Stomach (tissue), 9 donors: ENCODE measurements around the gene SORCS2. TPM values are rescaled to one million over a fixed set of nuclear protein-coding genes. Genes with fewer than 3 reads are reported as not detected.

Experiments used
- DNase-seq, 2 donors: peaks; one replicate each; pipeline versions ENCODE4 v3.0.0 to v3.0.0-alpha.2; 2013 to 2019
- H3K27ac ChIP-seq, 5 donors: fragments of 200-600 bp in 4 of 5; sonication (generic) in 4 of 5; one replicate each; pipeline ENCODE4 v1.5.1; 2013 to 2019; ENCODE audit warnings: mild to moderate bottlenecking in 1 of 5, moderate library complexity in 1 of 5
- H3K27me3 ChIP-seq, 3 donors: fragments of 200-600 bp; sonication (generic); one replicate each; pipeline ENCODE4 v1.5.1; 2017 to 2019; ENCODE audit warnings: mixed run types in 1 of 3
- H3K36me3 ChIP-seq, 4 donors: fragments of 200-600 bp; sonication (generic); 1 replicate in 3 of 4; 2 replicates in 1 of 4; pipeline ENCODE4 v1.5.1; 2016 to 2019
- H3K4me1 ChIP-seq, 4 donors: fragments of 200-600 bp; sonication (generic); one replicate each; pipeline ENCODE4 v1.5.1; 2016 to 2019
- H3K4me3 ChIP-seq, 4 donors: fragments of 200-600 bp; sonication (generic) in 3 of 4; one replicate each; pipeline ENCODE4 v1.5.1; 2016 to 2019; ENCODE audit warnings: mild to moderate bottlenecking in 1 of 4
- H3K9me3 ChIP-seq, 4 donors: fragments of 200-600 bp; sonication (generic); one replicate each; pipeline ENCODE4 v1.5.1; 2016 to 2019
- EP300 ChIP-seq: sonication (generic); formaldehyde crosslinking; IDR thresholded peaks from one replicate; pipeline ENCODE4 v1.6.1; 2017; ENCODE audit warnings: antibody characterized with exemption
- POLR2A ChIP-seq, 4 donors: fragments of 450-650 bp; IDR thresholded peaks; one replicate each; pipeline ENCODE4 v1.6.1; 2016; ENCODE audit warnings: antibody characterized with exemption in 4 of 4, control low read depth in 2 of 4, mild to moderate bottlenecking in 1 of 4, moderate library complexity in 1 of 4
- POLR2AphosphoS5 ChIP-seq, 3 donors: sonication (generic); formaldehyde crosslinking; IDR thresholded peaks; one replicate each; pipeline ENCODE4 v1.6.1; 2016; ENCODE audit warnings: antibody characterized with exemption in 3 of 3
- WGBS, 5 donors: extraction: QIAGEN DNeasy Blood & Tissue Kit in 3 of 5; methylation state at CpG; one replicate each; pipeline versions ENCODE4 v1.1.5 to v1.1.7; 2013 to 2018; 5-methylcytosine and 5-hydroxymethylcytosine counted together
- intact Hi-C: fragments of 100-400 bp; cut with DNase I; formaldehyde crosslinking; loops from one replicate; pipeline ENCODE4 v1.15.1; 2023; ENCODE audit warnings: low total_unique reads
- polyA plus RNA-seq, 3 donors: library from polyadenylated mRNA; stranded (reverse); fragments of 200-250 nt; gene quantifications; one replicate each; pipeline ENCODE4 v1.2.3, GENCODE V29; 2013
- total RNA-seq, 5 donors: library from RNA; depleted of rRNA; stranded (reverse); fragments of >200 nt; gene quantifications; one replicate each; pipeline versions ENCODE4 v1.1.0 to v1.2.3, GENCODE V29; 2014 to 2016
- TF ChIP-seq, protein P1 (sequence below), 7 experiments: fragments of 450-650 bp in 4 of 7; fragments of 200-600 bp in 3 of 7; sonication (generic) in 3 of 7; IDR thresholded peaks; one replicate each; pipeline ENCODE4 v1.5.1; 2016 to 2019; ENCODE audit warnings: antibody characterized with exemption in 7 of 7, control low read depth in 2 of 7, mild to moderate bottlenecking in 1 of 7
- donor health status: healthy with polysubstance abuse.
- donor health status: Bipolar disorder and iron deficiency.
- donor health status: healthy.

Gene SORCS2
- total and polyA plus RNA-seq, 8 donors: under 0.01 to 13.0 (median 0.50) TPM; not detected in 1

DNA sequence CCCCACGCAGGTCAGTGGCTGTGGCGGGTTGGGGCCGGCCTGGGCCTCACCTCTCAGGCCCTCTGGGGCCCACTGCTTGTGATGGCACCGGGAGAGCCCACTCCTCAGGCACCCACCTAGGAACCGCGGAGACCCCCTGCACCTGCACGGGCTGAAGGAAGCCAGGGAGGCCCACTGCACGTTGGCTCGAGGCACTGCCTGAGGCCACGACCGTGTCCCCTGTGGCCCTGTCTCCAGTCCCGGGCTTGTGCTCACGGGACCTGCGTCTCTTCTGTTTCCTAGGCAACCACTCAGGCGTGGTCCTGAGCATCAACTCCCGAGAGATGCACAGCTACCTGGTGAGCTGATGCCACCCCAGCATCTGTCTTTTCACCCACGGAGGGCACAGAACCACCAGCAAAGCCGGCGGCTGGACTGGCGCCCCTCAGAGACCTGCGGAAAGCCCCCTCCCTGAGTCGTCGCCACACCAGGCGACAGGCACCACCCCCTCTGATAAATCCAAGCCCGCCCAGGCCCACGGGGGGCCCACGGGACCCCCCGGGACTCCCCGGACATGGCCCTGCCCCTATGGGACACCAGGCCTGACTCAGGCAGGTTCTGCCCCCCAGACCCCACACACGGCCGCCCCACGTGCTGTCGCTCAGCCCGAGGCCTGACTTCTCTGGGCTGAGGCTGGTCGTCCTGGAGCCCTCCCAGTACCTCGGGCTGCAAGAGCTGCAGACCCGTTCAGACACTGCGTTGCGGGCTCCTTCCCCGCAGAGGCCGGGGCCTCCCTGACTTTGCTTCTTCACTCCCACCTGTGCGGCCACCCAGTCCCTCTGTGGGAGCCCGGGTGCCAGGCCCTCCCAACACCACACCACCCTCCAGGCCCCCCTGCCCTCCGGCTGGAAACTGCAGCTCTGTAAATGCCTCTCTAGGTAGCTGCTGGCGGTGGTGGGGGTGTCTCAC lies 547.9 kb downstream of the SORCS2 start:
- Histone ChIP-seq H3K4me3 (no peak overlapping the region), H3K4me1 (no peaks in the 10 kb centered on the region), H3K9me3 (peaks cover 0 to 12% (median 0%) of the 10 kb centered on the region in 4 donors), H3K36me3 (peaks cover 0 to 16% (median 0%) of the 10 kb centered on the region in 4 donors), H3K27ac (no peak overlapping the region), H3K27me3 (no peaks in the 10 kb centered on the region)
- no peak for DNase-seq
- TF ChIP-seq EP300 (no peak), POLR2A (IDR thresholded peaks at IDR 0.05) (no peak), POLR2AphosphoS5 (IDR thresholded peaks at IDR 0.05) (no peak)
- TF ChIP-seq, protein P1, sequence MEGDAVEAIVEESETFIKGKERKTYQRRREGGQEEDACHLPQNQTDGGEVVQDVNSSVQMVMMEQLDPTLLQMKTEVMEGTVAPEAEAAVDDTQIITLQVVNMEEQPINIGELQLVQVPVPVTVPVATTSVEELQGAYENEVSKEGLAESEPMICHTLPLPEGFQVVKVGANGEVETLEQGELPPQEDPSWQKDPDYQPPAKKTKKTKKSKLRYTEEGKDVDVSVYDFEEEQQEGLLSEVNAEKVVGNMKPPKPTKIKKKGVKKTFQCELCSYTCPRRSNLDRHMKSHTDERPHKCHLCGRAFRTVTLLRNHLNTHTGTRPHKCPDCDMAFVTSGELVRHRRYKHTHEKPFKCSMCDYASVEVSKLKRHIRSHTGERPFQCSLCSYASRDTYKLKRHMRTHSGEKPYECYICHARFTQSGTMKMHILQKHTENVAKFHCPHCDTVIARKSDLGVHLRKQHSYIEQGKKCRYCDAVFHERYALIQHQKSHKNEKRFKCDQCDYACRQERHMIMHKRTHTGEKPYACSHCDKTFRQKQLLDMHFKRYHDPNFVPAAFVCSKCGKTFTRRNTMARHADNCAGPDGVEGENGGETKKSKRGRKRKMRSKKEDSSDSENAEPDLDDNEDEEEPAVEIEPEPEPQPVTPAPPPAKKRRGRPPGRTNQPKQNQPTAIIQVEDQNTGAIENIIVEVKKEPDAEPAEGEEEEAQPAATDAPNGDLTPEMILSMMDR (IDR thresholded peaks at IDR 0.05): no peak
- intact Hi-C loops: no loop called here
- 84 to 90% (median 87%) methylated on average over 29 to 45 of the region's 45 CpGs for WGBS, 5 donors

DNA sequence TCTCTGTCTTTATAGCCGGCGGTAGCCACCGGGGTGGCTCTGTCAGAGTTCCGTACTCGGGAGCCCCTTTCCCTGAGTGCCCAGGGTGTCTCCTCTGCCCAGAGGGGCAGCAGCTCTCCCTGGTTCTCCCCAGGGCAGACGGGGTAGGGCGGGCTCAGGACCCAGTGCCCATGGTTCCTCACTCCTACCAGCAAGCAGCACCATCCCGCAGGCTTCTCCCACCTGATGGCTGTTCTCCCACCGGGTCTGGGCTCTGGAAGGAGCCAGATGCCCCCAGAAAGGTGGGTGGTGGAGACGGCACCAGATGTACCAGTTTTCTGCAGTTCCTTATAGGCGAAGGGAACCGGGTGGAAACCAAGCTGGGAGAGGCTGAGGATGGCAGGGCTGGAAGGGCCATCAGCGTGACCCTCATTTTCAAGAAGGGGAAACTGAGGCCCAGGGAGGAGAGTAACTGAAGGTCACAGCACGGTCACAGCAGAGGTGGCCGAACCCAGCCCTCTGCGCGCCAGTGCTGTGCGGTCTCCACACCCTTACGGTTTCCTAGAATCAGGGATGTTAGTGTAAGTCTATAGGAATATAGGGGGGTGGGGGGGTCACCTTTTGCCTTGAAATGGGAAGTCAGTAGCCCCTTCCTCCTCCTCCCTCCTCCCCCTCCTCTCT lies 548.7 kb downstream of the SORCS2 start:
- Histone ChIP-seq H3K4me3 (no peak overlapping the region), H3K36me3 (peaks cover 0 to 16% (median 0%) of the 10 kb centered on the region in 4 donors), H3K4me1 (no peaks in the 10 kb centered on the region), H3K27ac (no peak overlapping the region), H3K27me3 (no peaks in the 10 kb centered on the region), H3K9me3 (peaks cover 0 to 12% (median 0%) of the 10 kb centered on the region in 4 donors)
- DNase-seq: no peak
- intact Hi-C loops: no loop called here
- whole genome bisulfite sequencing, 5 donors: 88 to 93% (median 92%) methylated on average over 15 to 19 of the region's 19 CpGs
- no peak for TF ChIP-seq EP300
- no peak for TF ChIP-seq POLR2A (IDR thresholded peaks at IDR 0.05)
- TF ChIP-seq, protein P1 (IDR thresholded peaks at IDR 0.05): no peak
- no peak for TF ChIP-seq POLR2AphosphoS5 (IDR thresholded peaks at IDR 0.05)

DNA sequence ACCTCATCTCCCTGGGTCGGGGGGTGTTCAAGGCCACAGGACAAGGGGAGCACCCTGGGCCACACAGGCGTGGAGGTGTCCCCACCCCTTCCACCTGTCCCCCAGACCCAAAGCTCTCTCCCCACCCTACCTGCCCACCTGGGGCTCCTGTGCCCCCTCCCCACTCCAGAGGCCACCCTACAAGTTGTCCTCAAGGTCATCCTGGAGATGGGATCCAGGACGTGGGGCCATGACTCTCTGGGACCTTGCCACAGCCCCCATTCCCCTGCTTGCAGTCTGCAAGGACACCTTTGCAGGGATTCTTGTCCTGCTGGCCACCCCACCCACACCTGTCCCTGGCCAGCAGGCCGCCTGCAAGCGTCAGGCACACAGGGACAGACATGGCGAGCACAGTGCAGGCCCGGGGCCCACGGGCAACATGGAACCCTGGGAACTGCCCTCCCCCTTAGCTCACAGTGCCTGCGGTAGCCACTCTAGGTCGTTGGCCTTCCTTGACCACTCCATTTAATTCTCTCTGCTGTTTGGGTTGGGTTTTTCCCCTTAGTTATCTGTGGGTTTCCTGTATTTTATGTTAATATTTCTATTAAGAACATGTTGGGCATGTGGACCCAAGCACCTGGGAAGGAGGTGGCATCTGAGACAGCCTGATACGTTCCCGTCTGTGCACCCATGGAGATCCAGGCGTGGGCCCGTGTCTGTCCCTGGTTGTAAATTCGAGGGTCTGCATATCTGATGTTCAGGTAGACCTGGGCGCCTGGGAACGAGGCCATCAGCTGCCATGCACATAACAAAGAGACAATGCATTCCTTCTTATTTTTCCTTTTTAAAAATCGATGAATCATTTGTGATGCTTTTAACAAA lies 549.8 kb downstream of the SORCS2 start:
- H3K4me1 ChIP-seq: no peaks in the 10 kb centered on the region

More for the DNA sequence above, 549.8 kb downstream of the SORCS2 start:
- Histone ChIP-seq H3K36me3 (peaks cover 0 to 11% (median 0%) of the 10 kb centered on the region in 4 donors), H3K27ac (no peak overlapping the region), H3K27me3 (no peaks in the 10 kb centered on the region), H3K4me3 (no peak overlapping the region), H3K9me3 (peaks cover 0 to 10% (median 0%) of the 10 kb centered on the region in 4 donors)
- 82 to 86% (median 84%) methylated on average over 17 to 18 of the region's 18 CpGs for WGBS, 5 donors
- intact Hi-C loops: no loop called here
- no peak for DNase-seq
- TF ChIP-seq, protein P1 (IDR thresholded peaks at IDR 0.05): no peak
- TF ChIP-seq POLR2AphosphoS5 (IDR thresholded peaks at IDR 0.05): no peak
- TF ChIP-seq EP300: no peak
- no peak for TF ChIP-seq POLR2A (IDR thresholded peaks at IDR 0.05)
